Tongue (tissue), 2 donors: ENCODE data around the gene CBR1. TPM values are rescaled to one million over a fixed set of nuclear protein-coding genes. Genes with fewer than 3 reads are reported as not detected.

Experiments used
- DNase-seq: peaks from one replicate; pipeline ENCODE4 v3.0.0-alpha.2; 2015
- total RNA-seq: library from RNA; depleted of rRNA; stranded (reverse); fragments of >200 nt; gene quantifications from one replicate; pipeline ENCODE4 v1.2.3, GENCODE V29; 2014

Gene CBR1
- 49.4 TPM for total RNA-seq

- peak; percentile 93 for DNase-seq
Observed at GRCh38 chr21:36069713-36070583, at the start of gene CBR1. Gene CBR1, plus strand, starts transcription at chr21:36070024. Its CDS starts 92 bp downstream, at chr21:36070116.

GRCh38 chr21:36021251-36021837 is 48.5 kb upstream of the CBR1 start:
- no peak for DNase-seq

- peak; percentile 74 for DNase-seq
Observed at GRCh38 chr21:36022427-36023091, 47.3 kb upstream of the CBR1 start.

- peak; percentile 82 for DNase-seq
Observed at GRCh38 chr21:36023092-36023480, 46.7 kb upstream of the CBR1 start.

GRCh38 chr21:36024782-36025181 is 45.0 kb upstream of the CBR1 start:
- no peak for DNase-seq

DNA sequence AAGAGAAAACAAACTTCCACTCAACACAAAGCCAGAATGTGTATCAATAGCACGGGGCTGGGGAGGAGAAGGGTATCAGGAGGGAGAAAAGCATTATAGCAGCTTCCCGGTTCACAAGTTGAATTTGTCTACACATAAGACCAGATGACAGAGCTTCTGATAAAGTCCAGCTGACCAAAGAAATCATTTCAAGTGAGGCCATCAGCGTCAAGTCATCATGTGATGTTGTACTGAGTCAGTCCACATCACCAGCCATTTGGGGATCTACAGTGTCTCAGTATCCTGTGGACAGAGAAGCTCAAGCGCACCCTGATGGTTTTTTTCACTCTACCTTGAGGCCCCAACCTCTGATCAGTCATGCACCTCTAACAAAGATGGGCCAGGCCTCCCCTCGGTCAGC is 42.5 kb upstream of the CBR1 start:
- DNase-seq, result no peak

DNA sequence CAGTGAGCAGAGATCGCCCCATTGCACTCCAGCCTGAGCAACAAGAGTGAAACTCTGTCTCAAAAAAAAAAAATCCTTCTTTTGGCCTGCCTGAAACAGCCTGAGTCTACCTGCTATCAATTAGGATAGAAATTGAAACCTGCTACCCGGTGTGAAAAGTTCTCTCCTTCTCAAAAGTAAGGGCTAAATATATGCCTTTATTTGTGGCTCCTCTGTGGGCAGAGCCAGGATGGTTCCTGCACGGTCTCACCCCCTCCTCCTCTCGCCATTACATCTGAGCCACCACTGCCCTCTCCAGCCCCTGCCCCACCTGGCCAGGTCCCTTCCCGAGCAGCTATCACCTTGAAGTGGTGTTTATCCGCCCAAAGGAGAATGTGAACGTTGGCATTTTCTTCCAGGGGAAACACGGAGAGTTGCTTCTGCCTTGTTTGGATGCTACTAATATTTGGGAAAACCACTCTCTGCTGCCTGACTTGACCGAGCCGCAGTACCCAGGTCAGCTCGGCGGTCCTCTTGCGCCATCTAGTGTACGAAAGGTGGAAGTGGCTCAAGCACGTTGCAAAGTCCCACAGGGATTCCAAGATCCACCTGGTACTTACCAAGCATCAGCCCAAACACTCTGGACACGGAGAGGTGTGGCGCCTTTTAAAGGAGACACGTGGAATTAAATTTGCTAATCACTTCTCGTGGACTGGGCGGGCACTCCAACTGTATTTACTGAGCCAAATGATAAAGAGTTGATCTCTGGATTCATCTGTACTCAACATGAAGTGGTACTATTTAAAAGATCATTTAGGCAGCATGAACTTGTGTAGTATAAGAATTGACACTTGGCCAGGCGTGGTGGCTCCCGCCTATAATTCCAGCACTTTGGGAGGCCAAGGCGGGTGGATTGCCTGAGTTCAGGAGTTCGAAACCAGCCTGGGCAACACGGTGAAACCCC is 41.4 kb upstream of the CBR1 start:
- peak; percentile 93 for DNase-seq

DNA sequence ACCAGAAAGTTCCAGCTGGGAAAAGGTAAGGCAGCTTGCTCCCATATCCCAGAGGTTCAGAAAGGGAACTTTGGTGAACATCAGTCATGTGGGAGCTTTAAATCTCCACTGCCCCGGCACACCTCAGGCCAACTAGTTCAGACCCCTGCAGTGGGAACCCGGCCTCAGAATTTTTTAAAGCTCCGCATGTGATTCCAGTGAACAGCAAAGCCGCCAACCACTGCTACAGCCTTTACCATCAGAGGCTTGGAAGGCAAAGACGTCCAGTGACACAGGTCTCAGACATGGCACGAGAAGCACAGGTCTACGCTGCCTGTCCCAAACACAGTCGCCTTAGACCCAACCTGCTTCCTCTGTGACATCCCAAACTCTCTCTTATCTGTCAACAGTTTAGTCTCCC is 40.5 kb upstream of the CBR1 start:
- no peak for DNase-seq

DNA sequence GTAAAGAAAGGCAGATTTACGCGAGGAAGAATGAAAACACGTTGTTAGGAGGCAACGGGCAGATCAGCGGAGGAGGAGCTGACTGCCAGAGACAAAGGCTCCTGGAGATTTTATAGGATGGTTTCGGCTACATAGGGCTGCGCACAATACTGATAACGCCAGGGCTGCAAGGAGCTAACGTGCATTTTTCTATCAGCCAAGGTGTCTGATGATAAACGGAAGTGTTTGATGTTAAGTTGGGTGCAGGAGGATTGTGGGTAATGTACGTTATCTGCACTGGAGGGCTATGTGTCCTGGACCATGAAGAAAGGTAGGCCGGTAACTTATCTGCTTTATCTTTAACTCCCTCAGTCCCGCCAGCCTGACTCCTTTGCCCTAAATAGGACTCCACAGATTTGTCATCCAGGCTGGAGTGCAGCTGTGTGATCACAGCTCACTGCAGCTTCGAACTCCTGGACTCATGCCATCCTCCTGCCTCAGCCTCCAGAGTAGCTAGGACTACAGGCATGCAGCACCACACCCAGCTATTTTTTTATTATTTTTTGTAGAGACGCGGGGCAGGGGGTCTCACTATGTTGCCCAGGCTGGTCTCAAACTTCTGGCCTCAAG is 39.1 kb upstream of the CBR1 start:
- DNase-seq, result no peak

DNA sequence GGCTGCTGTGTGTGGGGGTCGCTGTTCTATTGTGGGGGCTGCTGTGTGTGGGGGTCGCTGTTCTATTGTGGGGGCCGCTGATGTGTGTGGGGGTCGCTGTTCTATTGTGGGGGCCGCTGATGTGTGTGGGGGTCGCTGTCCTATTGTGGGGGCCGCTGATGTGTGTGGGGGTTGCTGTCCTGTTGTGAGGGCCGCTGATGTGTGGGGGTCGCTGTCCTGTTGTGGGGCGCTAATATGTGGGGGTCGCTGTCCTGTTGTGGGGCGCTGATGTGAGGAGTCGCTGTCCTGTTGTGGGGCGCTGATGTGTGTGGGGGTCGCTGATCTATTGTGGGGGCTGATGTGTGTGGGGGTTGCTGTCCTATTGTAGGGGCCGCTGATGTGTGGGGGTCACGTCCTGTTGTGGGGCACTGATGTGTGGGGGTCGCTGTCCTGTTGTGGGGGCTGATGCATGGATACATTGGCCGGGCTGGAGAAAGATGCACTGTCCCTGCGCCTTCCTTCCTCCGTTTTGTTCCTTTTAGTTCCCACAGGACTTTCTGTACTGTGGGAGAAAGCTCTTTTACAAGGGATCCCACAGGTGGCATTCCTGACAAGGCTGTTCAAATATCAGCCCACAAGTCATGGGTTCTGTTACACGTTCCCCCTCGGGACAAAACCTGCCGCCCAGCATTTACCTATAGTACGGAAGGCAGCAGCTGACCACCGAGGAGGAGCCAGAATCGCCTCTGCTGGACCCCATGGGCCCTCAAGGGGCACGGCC is 37.0 kb upstream of the CBR1 start:
- no peak for DNase-seq

- DNase-seq, result peak; percentile 80
Observed at GRCh38 chr21:36034211-36034913, 35.5 kb upstream of the CBR1 start.

DNA sequence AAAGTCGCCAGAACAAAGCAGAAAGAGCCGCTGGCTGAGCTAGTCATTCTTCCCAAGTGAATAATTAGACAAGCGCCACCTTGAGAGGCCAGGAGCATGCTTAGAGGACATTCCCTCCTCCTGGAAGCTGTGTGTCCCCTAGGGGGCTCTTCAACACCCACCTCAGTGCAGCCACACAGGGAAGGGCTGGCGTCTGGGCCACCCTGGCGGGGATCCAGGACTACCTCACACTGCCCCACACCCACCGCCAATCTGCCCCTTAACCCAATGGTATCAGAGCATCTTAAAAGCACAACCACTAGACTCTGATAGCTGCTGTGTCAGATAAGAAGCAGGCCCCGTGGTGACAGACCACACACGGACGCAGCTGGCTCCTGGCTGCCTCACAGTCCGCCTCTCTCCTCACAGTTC is 34.4 kb upstream of the CBR1 start:
- no peak for DNase-seq

DNA sequence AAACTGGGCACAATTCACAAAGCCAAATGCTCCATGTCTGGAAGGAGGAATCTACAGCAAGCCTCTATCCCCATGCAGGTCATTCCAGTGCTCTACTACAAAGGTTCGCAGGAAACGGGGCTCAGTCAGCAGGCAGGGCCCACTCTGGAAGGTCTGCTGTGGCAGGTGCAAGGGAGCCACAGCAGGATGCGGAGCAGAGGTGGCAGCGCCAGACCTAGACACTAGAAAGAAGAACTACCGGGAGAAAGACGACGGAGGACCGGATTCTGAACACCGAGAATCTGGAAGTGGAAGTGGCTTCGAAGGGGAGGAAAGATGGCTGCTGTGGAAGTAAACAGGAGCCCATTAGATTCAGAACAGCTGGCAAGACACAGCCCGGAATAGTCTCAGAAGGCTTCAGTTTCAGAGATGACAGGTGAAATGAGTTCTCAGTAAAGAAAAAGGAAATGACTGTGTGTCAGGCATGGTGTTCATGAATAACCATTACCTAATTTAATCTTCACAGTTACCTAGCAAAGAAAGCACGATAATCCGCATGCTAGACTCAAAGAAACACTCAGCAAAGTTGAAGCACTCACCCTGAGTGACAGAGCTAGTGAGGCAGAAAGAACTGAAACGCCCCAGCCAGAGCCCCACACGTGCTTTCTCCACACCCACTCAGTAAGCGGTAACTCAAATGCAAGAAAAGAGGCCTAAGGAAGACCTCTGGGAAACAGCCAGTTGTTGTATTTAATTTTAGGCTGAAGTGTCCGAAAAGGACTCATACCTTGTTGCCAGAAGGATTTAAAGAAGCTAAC is 30.9 kb upstream of the CBR1 start:
- peak; percentile 45 for DNase-seq

DNA sequence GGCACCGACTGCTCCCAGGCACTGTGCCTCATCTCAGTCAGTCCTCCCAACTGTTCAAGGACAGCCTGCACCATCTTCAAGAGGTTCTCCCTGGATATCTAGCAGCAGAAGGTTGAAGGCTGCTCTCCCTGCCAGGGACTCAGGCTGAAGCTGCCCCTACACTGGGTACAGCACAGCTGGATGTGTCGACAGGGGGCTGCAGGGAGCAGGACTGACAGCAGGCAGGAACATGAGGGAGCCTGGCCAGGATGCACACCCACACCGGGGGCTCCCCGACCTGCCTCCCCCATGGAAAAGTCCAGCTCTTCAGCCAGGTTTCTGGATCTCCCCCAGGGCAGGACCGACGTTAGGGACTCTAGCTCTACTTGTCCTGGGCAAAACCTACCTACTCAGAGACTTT is 30.0 kb upstream of the CBR1 start:
- DNase-seq, result no peak

- DNase-seq, result peak; percentile 49
Observed at GRCh38 chr21:36040389-36040788, 29.4 kb upstream of the CBR1 start.

- DNase-seq, result no peak
Observed at GRCh38 chr21:36041910-36042309, 27.9 kb upstream of the CBR1 start.

GRCh38 chr21:36044056-36044455 is 25.8 kb upstream of the CBR1 start:
- no peak for DNase-seq

GRCh38 chr21:36045993-36046392 is 23.8 kb upstream of the CBR1 start:
- no peak for DNase-seq

DNA sequence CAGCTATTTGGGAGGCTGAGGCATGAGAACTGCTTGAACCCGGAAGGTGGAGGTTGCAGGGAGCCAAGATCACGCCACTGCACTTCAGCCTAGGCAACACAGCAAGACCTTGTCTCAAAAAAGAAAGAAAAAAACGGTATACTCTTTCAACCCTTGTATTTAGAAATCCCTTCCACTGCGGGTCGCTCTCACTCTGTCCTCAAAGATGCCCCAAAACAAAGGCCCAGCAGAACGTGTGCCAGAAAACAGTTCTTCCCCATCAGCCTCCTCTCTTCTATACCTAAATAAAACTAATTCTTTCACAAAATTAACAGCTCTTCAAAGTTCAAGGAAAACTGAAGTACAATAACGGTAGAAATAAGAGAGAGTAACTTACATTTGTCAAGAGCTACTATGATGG is 22.7 kb upstream of the CBR1 start:
- DNase-seq, result no peak
